GM03348 (cell line): Measurements from ENCODE around the gene HOXC9.
A peak's percentile ranks its signal among the peaks of the same experiment; 100 is the strongest.

Source experiments
- DNase-seq: peaks from one replicate; pipeline ENCODE4 v3.0.0; 2012; ENCODE audit warnings: low spot score

The HOXC9 gene

GRCh38 chr12:54002278-54002914 is 2.4 kb downstream of the HOXC9 start:
- no peak for DNase-seq

DNA sequence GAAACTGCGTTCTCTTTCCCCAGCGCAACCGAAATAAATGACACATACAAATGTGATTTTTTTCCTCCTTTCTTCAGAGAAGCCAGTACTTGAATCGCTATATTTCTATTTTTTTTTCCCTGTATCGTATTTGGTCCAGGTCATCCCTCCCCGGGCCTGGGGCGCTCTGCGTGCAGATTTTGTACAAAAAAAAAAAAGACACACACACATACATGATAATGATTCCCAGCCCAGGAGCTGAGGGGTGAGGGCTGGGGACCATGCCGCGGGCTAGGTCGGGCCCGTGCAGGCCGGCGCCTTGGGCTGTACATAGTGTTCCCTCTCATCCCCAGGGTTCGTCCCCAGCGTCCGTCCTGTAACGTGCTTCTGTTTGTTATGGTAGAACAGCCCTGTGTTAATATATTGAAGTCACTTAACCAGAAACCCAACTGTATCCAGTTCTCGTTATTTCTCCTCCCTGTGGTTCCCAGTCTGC is 3.0 kb downstream of the HOXC9 start:
- no peak for DNase-seq

GRCh38 chr12:54003625-54004024 is 3.7 kb downstream of the HOXC9 start:
- DNase-seq = no peak

DNA sequence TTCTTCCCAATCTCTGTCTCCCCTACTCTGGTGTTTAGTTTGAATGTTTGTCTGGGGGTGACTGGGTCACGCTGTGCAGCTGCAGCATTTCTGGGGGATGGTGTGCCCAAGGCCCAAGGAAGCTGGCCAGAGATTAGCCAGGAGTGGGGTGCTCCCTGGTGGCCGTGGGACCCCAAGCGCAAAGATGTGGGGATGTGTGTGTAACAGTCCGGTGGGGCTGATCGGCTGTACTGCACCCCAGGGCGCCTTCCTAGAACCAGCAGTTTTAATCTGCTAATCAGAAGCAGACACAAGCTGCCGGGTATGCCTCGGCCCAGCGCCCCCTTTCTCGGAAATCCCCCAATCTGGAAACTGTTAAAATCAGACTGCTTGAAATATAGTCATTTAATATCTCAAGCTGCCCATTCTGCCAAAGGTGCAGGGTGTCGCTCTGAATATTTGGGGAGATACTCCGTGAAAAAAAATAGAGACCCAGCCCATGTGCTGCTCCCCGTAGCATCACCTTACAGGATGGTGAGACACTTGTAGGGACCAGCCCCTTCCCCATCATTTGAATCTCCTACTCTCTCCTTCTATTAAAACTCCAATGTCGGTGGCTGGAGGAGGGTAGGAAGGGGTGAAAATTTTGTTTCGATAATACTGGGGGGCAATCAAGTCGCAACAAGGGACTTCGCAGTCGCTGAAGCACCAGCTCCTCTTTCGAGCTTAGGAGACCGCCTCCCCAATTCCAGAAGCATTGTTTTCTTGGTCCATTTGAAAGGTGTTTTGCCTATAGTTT is 4.3 kb downstream of the HOXC9 start:
- no peak for DNase-seq

- DNase-seq = peak; percentile 71
Measured at GRCh38 chr12:54004841-54005530, 5.0 kb downstream of the HOXC9 start.

DNA sequence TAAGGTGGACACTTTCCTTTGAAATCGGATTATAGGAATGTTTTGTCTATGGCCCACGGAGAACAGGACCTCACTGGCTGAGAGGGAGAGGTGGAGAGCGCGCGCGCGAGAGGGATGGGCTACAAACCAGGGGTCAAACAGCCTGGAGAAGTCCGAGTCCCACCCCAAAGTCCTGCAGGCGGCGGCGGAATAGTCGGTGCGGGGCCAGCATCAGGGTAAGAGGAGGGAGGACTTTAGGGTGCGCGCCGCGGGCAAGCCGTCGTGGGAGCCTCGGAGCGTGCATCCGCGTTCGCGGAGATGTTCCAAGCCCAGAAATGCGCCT is 5.5 kb downstream of the HOXC9 start:
- DNase-seq = no peak

- peak; percentile 84 for DNase-seq
Measured at GRCh38 chr12:54005853-54006558, 6.0 kb downstream of the HOXC9 start.

DNA sequence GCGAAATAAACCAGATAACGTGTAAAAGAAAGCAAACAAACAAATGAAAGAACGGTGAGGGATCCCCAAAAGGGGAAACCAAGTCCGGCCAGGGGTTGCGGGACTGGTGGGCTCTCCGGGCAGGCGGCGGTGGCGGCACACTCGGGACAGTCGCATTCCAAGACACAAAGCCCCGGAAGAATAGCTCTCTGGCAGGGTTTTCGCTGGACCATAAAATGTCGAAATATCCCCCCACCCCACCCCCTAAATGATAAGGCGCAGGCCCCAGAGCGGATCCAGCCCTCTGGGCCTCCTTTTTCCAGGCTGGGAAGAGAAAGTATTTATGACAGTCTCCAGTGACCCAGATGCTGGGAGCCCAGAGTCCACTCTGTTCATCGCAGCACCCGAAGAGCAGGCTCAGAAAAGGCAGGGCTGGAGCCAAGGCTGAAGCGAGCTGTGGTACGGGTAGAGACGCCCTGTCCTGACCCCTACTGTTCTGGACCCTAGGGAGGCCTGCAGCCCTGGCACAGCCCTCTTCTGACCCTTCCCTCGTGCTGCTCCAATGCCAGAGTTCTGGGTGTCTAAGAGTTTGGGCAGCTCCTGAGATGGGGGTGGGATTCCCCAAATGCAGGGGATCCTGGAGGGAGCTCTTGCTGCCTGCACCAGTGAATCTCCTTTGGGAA is 6.7 kb downstream of the HOXC9 start:
- no peak for DNase-seq

GRCh38 chr12:54007538-54008259 is 7.7 kb downstream of the HOXC9 start:
- no peak for DNase-seq

DNA sequence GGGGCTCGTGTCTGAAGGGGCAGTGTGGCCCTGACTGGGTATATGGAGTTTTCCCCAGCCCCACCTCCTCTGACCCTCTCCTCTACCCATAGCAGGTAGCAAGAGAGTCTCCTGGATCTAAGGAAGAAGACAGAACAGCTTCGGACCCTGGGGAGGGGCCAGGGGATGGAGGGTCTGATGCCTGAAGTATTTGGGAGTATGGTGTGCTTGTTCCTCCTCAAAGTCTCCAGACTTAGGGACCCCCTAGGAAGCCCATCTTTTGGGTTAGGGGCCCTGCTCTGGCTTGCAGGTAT is 8.2 kb downstream of the HOXC9 start:
- no peak for DNase-seq

DNA sequence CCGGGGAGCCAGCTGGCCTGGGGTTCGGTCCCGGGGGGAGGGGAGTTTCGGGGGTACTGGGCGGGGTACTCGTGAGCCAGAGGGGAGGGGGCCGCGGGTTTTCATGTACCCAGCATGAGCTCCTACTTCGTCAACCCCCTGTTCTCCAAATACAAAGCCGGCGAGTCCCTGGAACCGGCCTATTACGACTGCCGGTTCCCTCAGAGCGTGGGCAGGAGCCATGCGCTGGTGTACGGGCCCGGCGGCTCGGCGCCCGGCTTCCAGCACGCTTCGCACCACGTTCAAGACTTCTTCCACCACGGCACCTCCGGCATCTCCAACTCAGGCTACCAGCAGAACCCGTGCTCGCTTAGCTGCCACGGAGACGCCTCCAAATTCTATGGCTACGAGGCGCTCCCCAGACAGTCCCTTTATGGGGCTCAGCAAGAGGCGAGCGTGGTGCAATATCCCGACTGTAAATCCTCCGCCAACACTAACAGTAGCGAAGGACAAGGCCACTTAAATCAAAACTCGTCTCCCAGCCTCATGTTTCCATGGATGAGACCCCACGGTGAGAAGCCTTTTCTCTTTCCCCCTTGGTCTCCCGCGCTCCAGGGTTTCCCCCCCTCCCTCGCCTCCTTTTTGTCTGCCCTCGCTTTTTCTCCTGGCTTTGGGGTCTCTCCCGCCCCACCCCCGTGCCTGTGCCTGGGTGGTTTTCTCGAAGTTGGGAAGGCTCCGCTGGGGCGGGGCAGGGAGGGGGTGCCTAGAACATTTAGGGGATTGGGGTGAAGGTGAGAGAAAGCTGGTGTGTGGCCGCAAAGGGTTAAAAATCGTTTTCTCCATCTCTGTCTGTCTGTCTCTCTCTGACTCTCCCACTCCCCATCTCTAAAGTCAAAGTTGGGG is 9.5 kb downstream of the HOXC9 start:
- no peak for DNase-seq

DNA sequence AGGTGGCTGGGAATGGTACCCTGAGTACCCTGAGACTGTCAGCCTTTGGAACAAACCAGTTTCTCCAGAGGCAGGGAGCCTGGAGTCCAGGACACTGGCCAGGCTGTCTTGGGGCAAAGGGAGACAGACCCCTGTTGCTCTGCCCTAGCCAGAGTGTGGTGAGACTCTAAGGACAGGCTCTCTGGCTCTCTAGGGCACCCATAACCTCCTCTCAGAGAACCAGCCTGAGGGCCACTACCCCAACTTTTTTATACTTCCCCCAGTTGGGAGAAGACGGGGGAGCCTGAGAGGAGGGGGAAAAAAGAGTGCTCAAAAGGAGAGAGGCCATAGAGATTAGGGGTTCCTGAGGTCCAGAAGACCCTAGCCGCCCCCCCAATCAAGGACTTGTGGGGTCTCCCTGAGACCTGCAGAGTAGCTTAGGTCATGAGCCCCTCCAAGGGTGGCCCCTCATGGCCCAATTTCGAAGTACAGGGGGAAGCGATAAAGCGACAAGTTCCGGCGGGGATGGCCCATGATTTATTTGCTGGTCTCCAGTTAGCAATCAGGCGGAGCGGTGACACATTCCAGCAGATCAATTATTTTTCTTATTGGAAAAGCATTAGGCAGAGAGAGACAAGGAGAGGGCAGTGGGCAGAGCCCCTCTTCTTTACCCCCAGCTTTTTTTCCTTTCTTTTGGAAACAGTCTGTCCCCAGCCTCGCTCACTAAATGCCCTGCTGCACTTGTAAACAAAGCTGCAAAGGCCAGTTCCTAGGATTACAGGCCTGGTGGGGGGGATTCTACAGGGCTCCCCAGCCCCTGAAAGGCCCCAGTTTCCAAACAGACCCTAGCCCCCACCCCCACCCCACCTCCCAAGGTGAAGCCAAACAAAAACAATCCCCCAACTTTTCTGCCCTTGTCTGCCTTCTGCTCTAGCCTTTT is 10.4 kb downstream of the HOXC9 start:
- no peak for DNase-seq

- DNase-seq = no peak
Measured at GRCh38 chr12:54010972-54011664, 11.2 kb downstream of the HOXC9 start.

DNA sequence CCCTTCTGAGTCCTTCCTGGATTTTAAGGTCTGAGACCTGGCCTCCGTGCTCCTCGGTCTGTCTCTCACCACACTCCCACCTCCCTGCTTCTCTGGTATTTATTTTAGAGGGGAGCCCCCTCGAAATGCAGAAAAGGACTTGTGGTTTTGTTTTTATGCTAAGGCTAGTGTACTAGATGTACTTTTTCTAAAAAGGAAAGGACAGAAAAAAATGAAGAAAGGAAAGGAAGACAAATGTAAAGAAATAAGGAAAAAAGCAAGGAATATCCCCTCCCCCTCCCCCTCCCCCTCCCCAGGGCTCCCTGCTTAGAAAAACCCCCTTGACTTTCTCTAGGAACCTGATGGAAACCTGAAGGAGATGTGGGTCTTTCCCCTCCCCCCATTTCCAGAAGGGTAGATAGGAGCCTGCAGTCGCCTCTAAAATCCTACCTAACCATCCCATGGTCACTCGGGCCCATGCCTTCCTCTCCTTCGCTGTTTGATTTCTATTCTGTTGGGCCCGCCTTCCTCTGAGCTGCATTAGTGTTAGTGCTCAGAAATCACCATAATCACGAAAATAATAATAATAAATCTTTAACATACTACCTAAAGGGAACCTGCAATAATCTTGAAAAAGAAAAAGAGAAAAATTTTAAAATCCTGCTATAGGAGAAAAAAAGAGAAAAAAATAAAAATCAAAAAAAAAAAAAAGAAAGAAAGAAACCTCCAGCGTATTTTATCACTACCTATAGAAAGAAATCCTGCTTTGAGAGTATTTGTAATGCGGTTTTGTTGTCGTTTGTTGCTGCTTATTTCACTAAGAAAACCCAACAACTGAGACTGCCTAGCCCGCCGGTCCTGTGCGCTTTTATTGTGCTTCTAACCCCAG is 11.9 kb downstream of the HOXC9 start:
- no peak for DNase-seq

DNA sequence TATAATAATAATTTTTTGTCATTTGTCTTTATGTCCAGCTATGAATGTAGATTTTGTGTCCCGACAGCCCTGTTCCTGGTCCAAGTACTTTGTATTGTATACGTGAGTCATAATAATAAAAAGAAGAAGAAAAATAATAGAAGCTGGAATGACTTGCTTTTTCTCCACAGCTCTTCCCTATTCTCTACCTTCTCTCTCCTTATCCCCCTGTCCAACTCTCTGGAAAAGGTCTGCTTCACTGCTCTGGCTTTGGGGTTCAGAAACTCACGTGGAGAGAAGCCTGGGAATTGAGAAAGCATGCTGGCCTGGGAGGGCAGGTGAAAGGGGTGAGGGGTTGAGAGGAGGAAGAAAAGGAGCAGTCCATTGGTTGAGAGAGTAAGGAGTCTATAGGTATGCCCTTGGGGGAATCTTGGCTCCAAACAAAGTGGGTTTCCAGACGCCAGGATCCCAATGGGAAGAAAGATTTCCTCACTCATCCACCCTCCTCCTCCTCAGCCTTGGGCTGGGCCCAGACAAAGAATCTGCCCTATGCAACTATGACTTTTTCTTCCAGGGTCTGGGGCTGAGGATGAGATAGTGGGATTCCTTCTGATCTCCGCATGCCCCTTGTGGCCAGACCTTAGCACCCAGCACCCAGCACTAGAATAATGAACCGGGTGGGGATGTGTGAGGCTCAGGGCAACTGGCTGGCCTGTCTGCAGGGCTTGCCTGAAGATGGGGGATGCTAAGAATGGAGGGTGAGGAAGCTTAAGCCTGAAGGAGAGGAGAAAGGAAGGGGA is 12.9 kb downstream of the HOXC9 start:
- peak; percentile 42 for DNase-seq

- no peak for DNase-seq
Measured at GRCh38 chr12:54014377-54015017, 14.5 kb downstream of the HOXC9 start.
